GM21825 (cell line): Measurements from ENCODE around the gene CELF2.
A peak's percentile ranks its signal among the peaks of the same experiment; 100 is the strongest.

Source experiments
- ATAC-seq: cut with Tn5 transposase; IDR thresholded peaks from one replicate; pipeline ENCODE4 v1.9.1; 2021; ENCODE audit warnings: mild to moderate bottlenecking, moderate library complexity; ENCODE audit not compliant: unreplicated experiment

Gene CELF2

DNA sequence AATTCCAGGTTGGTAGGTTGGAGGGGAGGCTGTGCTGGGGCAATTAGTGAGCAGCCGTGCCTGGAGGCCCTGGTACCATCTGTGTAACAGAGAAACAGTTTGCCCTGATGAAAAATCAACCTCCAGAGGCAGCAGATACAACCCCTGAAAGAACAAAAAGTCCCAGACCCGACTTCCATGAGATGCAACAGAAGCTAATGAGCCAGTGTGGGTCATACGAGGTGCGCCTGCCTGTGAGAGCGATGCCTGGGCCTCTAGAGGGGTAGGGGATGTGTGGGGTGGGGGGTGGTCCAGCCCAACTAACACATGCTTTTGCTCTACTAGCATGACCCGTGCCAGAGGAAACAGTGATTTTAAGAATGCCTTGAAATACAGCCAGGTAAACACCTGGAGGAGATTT is 39.3 kb downstream of the CELF2 start:
- no peak for ATAC-seq

- ATAC-seq = no peak
Measured at GRCh38 chr10:11057448-11057847, 39.8 kb downstream of the CELF2 start.

- ATAC-seq = no peak
Measured at GRCh38 chr10:11057994-11058393, 40.3 kb downstream of the CELF2 start.

DNA sequence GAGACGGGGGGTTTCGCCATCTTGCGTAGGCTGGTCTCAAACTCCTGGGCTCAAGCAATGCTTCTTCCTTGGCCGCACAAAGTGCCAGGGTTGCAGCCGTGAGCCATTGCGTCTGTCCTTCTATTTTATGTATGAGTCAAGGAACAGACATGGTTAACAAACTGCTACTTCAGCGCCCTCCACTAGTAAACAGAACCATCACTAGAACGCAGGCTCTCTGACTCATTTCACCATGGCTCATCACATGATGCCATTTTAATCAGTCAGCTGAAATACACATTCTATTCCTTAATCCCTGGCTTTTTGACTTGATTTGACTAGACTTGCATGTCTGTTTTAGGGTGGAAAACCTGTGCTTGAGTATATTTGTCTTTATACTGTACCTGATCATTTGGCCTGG is 41.3 kb downstream of the CELF2 start:
- ATAC-seq = no peak

GRCh38 chr10:11063856-11064255 is 46.2 kb downstream of the CELF2 start:
- ATAC-seq = no peak

- no peak for ATAC-seq
Measured at GRCh38 chr10:11064832-11065231, 47.2 kb downstream of the CELF2 start.

GRCh38 chr10:11065567-11065966 is 47.9 kb downstream of the CELF2 start:
- no peak for ATAC-seq

DNA sequence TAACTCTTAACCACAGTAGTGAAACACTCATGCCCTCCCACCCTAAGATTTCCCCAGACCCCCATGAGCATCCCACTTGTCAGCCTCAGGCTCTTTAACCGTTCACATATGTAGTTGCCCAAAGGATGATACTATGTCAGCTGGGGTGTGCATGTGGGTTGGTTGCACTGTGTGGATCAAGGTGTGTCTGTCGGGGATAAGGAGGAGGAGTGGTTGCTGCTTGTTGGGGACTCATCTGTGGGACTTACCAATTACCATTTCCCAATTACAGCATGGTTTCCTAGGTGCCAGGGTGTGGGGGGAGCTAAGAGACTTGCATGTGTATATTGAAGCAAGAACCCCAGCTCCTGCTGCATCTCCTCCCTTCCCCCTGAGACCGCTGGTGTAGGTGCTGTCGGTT is 48.8 kb downstream of the CELF2 start:
- no peak for ATAC-seq

- no peak for ATAC-seq
Measured at GRCh38 chr10:11068861-11069633, 51.4 kb downstream of the CELF2 start.

- ATAC-seq = no peak
Measured at GRCh38 chr10:11073410-11073809, 55.7 kb downstream of the CELF2 start.

DNA sequence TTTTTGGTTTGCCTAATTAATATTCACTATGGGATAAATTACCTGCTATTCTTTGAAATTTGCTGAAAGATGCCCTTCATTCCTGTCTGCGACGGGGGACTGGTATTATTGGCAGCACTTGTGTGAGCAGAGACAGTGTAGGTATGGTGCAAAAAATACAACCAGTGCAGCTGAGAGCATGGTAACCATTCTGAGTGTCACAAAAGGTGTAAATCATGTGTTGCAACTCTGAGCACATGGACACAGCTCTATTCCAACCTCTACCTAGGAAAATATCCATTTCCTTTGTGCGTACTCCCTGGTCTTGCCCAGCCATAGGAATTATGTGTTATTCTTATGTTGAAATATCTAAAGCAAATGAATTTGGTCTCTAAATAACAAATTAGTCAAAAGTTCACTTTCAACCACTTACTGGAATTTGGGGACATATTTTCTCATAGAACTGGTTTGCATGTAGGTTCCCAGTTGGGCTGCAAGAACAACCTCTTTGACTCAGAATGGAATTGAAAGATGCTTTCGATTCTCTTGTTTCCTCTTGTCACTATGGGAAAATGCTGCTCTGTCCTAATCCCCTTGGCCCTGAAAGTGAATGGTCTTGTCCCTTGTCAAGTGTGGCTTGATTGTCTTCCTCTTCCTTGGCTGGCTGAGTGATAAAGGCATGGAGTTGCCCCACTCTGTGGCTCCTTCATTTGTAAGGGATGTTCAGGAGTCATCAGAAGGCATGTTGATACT is 57.0 kb downstream of the CELF2 start:
- ATAC-seq = peak; percentile 87

DNA sequence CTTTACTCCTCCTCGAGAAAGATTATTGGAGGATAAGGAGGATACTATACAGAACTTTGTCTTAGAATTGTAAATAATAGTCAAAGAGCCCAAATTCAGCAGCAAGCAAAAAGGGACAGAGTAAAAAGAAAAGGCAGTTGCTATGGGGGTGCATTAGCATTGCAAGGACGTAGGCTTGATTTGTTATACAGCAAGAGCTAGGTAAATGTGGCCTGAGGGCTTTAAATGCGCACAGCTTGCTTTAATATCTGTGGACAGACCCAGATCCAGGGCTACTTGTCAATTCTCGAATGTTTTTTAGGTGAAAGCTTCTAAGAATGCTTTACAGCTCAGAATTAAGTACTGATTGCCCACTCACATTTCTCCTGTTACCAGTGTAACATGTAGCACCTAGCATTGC is 58.5 kb downstream of the CELF2 start:
- ATAC-seq = no peak

GRCh38 chr10:11080564-11080984 is 62.9 kb downstream of the CELF2 start:
- ATAC-seq = peak; percentile 63

DNA sequence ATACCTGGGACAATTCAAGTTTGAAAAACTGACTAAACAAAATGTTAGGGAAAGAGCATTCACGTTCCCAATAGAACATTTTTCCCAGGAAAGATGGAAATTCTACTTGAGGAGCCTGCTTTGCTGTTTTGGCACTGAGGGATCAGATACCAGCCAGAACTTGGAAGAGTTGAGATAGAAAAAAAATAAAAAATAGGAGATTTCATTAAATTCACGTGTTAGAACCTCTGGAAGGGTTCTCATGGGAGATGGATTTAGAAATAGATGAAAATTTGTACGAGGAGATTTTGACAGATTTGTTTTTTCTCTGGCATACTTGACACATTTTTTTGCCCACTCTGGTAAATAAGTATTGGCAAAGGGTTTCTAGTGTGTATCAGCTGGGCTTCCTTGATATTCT is 63.7 kb downstream of the CELF2 start:
- ATAC-seq = no peak

- ATAC-seq = no peak
Measured at GRCh38 chr10:11082526-11082925, 64.9 kb downstream of the CELF2 start.

- ATAC-seq = no peak
Measured at GRCh38 chr10:11083051-11083450, 65.4 kb downstream of the CELF2 start.

GRCh38 chr10:11085545-11085944 is 67.9 kb downstream of the CELF2 start:
- no peak for ATAC-seq

GRCh38 chr10:11086177-11086840 is 68.6 kb downstream of the CELF2 start:
- ATAC-seq = no peak

DNA sequence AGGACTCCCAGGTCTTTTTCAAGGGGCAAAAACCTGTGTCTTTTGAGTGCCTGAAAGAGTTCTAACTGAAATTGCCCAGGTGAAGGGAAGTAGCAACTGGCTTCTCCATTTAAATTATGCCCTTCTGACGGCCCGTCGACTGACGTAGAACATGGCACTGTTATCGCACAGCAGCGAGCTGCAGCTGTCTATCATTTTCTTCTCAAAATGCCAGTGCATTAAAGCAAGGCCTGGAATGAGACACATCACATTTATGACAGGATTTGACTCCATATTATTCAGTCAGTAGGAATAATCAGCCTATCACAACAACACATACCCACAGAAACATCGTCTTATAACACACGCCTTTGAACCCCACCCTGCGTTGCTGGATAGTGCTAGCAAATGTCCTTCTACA is 69.7 kb downstream of the CELF2 start:
- no peak for ATAC-seq

DNA sequence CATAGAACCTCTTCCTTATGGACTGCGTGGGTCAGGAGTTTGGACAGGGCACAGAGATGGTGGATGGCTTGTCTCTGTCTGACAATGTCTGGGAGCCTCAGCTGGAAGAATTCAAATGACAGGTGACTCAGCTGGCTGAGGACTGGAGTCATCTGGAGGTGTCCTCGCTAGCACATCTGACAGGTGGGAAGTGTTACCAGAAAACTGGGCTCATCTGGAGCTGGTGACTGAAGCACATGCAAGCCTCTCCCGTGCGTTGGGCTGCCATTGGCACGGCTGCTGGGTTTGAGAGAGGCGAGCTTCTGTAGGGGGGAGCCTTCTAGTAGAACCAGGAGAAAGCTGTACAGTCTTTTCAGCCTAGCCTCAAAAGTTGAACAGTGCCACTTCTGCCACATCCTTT is 71.0 kb downstream of the CELF2 start:
- ATAC-seq = no peak

- ATAC-seq = no peak
Measured at GRCh38 chr10:11089272-11089671, 71.6 kb downstream of the CELF2 start.
